Retinal pigment epithelial cell (primary cell): Measurements from ENCODE around the gene SELENON.

Source experiments
- DNase-seq: peaks from one replicate; pipeline ENCODE4 v3.0.0-alpha.2; 2010; ENCODE audit warnings: low read depth
- H3K4me3 ChIP-seq: 2 replicates; pipeline ENCODE4 v1.5.1; 2011; ENCODE audit warnings: mild to moderate bottlenecking, low read length, control low read depth, moderate library complexity
- CTCF ChIP-seq: conservative IDR thresholded peaks from 2 replicates; pipeline ENCODE4 v1.5.1; 2011; ENCODE audit warnings: low read depth, low read length, control low read depth, inconsistent platforms

The SELENON gene

GRCh38 chr1:25800703-25801377 lies 847 bp downstream of the SELENON start:
- no peak for TF ChIP-seq CTCF
- DNase-seq, result no peak
- H3K4me3 ChIP-seq, result peak overlapping the region; percentile 58

GRCh38 chr1:25802915-25803314 lies 2.9 kb downstream of the SELENON start:
- TF ChIP-seq CTCF, result no peak
- no peak overlapping the region for H3K4me3 ChIP-seq
- DNase-seq, result no peak

- DNase-seq, result no peak
- no peak overlapping the region for H3K4me3 ChIP-seq
- no peak for TF ChIP-seq CTCF
Observed at GRCh38 chr1:25803368-25803767, 3.4 kb downstream of the SELENON start.

GRCh38 chr1:25804244-25804963 lies 4.4 kb downstream of the SELENON start:
- no peak overlapping the region for H3K4me3 ChIP-seq
- DNase-seq, result no peak
- no peak for TF ChIP-seq CTCF

GRCh38 chr1:25804964-25805862 lies 5.2 kb downstream of the SELENON start:
- TF ChIP-seq CTCF, result no peak
- DNase-seq, result no peak
- H3K4me3 ChIP-seq, result no peak overlapping the region

- TF ChIP-seq CTCF, result no peak
- no peak overlapping the region for H3K4me3 ChIP-seq
Observed at GRCh38 chr1:25805863-25806225, 5.9 kb downstream of the SELENON start.

More at GRCh38 chr1:25805863-25806225, 5.9 kb downstream of the SELENON start:
- no peak for DNase-seq
